K562 (cell line): Measurements from ENCODE around the gene SPATA2L. TPM values are rescaled to one million over a fixed set of nuclear protein-coding genes. Genes with fewer than 3 reads are reported as not detected.

ENCODE experiments used
- ATAC-seq: fragments of 200-7000 bp; cut with Tn5 transposase; 3 replicates; pipeline ENCODE4 v1.9.1; 2020; ENCODE audit warnings: moderate library complexity
- BruUV-seq: library from RNA; stranded (reverse); fragments of 400-500 nt; replicated peaks from 2 replicates; lab custom pipeline; 2021; lab: Mats Ljungman, UMichigan
- CTCF ChIA-PET: fragments of 300-600 bp; formaldehyde crosslinking; extraction: SDS; loops from one replicate; lab custom pipeline; 2021; ENCODE audit warnings: low intra/inter-chr PET ratio; lab: Yijun Ruan, JAX
- POLR2A ChIA-PET: fragments of 300-600, 350-650 bp; sonication (Branson Sonifier 250); formaldehyde crosslinking; extraction: SDS; loops from one replicate; lab custom pipeline; 2021; ENCODE audit warnings: antibody characterized with exemption, inconsistent platforms; lab: Yijun Ruan, JAX
- DNase-seq, 4 experiments: peaks; one replicate each; pipeline versions ENCODE4 v3.0.0 to v3.0.0-alpha.2; 2011 to 2018; ENCODE audit warnings: low spot score in 3 of 4, mixed read lengths in 3 of 4; ENCODE audit errors: extremely low read depth in 1 of 4
- FAIRE-seq: peaks from 2 replicates; lab custom pipeline; 2011; peaks lifted over from hg19 to GRCh38; lab: Jason Lieb, UNC
- H2AFZ ChIP-seq: 2 replicates; pipeline ENCODE4 v1.6.0; 2011; ENCODE audit warnings: low read depth, low read length, control low read depth, inconsistent platforms
- H3K27ac ChIP-seq: fragments of 200-600 bp; 3 replicates; pipeline ENCODE4 v1.8.0; 2011; ENCODE audit warnings: low read depth, mild to moderate bottlenecking, control low read depth, inconsistent platforms, low read length, moderate library complexity, mixed read lengths; ENCODE audit errors: extremely low read depth
- H3K27me3 ChIP-seq, 2 experiments: fragments of 300-600 bp in 1 of 2; 2 replicates in 1 of 2; 3 replicates in 1 of 2; pipeline versions ENCODE4 v1.6.0 to v1.8.0; 2011; ENCODE audit warnings: inconsistent platforms in 2 of 2, low read length in 2 of 2, mild to moderate bottlenecking in 1 of 2, mixed read lengths in 1 of 2, moderate library complexity in 1 of 2; ENCODE audit not compliant: control insufficient read depth in 2 of 2, insufficient read depth in 2 of 2
- H3K36me3 ChIP-seq: fragments of 300-600 bp; 3 replicates; pipeline ENCODE4 v1.8.0; 2011; ENCODE audit warnings: mild to moderate bottlenecking, low read length, inconsistent platforms; ENCODE audit not compliant: control insufficient read depth, insufficient read depth
- H3K4me1 ChIP-seq, 2 experiments: fragments of 200-600 bp in 1 of 2; replicated peaks in 1 of 2; 2 replicates in 1 of 2; 3 replicates in 1 of 2; pipeline versions ENCODE4 v1.5.1 to v1.8.0; 2011; ENCODE audit warnings: inconsistent platforms in 2 of 2, low read length in 2 of 2, mild to moderate bottlenecking in 1 of 2, mixed read lengths in 1 of 2, moderate library complexity in 1 of 2; ENCODE audit not compliant: control insufficient read depth in 2 of 2, insufficient read depth in 2 of 2
- H3K4me2 ChIP-seq: 2 replicates; pipeline ENCODE4 v1.6.1; 2011; ENCODE audit warnings: low read length, control low read depth, inconsistent platforms, mixed read lengths; ENCODE audit not compliant: insufficient read depth
- H3K4me3 ChIP-seq: fragments of 200-600 bp; sonication (generic), shearing (Covaris generic); 2 replicates; pipeline ENCODE4 v1.5.1; 2016; ENCODE audit warnings: control low read depth, inconsistent platforms
- H3K79me2 ChIP-seq: fragments of 200-600 bp; 3 replicates; pipeline ENCODE4 v1.8.0; 2011; ENCODE audit warnings: low read length, inconsistent platforms; ENCODE audit not compliant: control insufficient read depth, insufficient read depth
- H3K9ac ChIP-seq, 2 experiments: 2 replicates each; pipeline versions ENCODE4 v1.6.0 to v1.6.1; 2011; ENCODE audit warnings: low read depth in 2 of 2, low read length in 2 of 2, control low read depth in 1 of 2, inconsistent platforms in 1 of 2, mild to moderate bottlenecking in 1 of 2, mixed read lengths in 1 of 2; ENCODE audit not compliant: insufficient read depth in 1 of 2
- H3K9me1 ChIP-seq: one replicate; pipeline ENCODE4 v1.6.0; 2011; ENCODE audit warnings: inconsistent platforms, mild to moderate bottlenecking, low read length, moderate library complexity; ENCODE audit not compliant: control insufficient read depth, insufficient read depth
- H3K9me3 ChIP-seq: replicated peaks from 2 replicates; pipeline ENCODE4 v1.5.1; 2011; ENCODE audit warnings: low read depth, low read length, inconsistent platforms; ENCODE audit not compliant: control insufficient read depth, insufficient read depth
- H4K20me1 ChIP-seq: replicated peaks from 2 replicates; pipeline ENCODE4 v1.6.1; 2011; ENCODE audit warnings: low read length, inconsistent platforms, mixed read lengths; ENCODE audit not compliant: control insufficient read depth, insufficient read depth
- MCM2 ChIP-seq: fragments of 450-650 bp; IDR thresholded peaks from 2 replicates; pipeline ENCODE4 v1.6.1; 2017; ENCODE audit warnings: low read depth, mild to moderate bottlenecking
- MGA ChIP-seq: fragments of 450-650 bp; IDR thresholded peaks from 2 replicates; pipeline ENCODE4 v1.6.1; 2016; ENCODE audit warnings: mild to moderate bottlenecking, moderate library complexity
- MYC ChIP-seq, 2 experiments: fragments of 250-450 bp in 1 of 2; sonication (Bioruptor Pico) in 1 of 2; IDR thresholded peaks; 2 replicates each; pipeline versions ENCODE4 v1.5.1 to v1.6.1; 2012 to 2021; ENCODE audit warnings: low read depth in 2 of 2, borderline replicate concordance in 1 of 2, improper control_type of control experiment in 1 of 2, low read length in 1 of 2, mild to moderate bottlenecking in 1 of 2, moderate library complexity in 1 of 2
- POU5F1 ChIP-seq: fragments of 150-350 bp; IDR thresholded peaks from 2 replicates; pipeline ENCODE4 v1.6.1; 2014; ENCODE audit warnings: borderline replicate concordance, low read length, low read depth, mild to moderate bottlenecking; ENCODE audit not compliant: partially characterized antibody
- RBM22 ChIP-seq: fragments of 200-400 bp; formaldehyde crosslinking; IDR thresholded peaks from 2 replicates; pipeline ENCODE4 v1.6.1; 2018; ENCODE audit warnings: low read length, low read depth; ENCODE audit not compliant: poor library complexity, severe bottlenecking
- SIN3B ChIP-seq: fragments of 450-650 bp; IDR thresholded peaks from 2 replicates; pipeline ENCODE4 v1.6.1; 2017; ENCODE audit warnings: low read depth, mild to moderate bottlenecking, moderate library complexity
- WGBS: fragments of 100-300 bp; shearing (Covaris generic); methylation state at CpG from one replicate; pipeline ENCODE4 v1.1.6; 2016; ENCODE audit warnings: low coverage, mixed read lengths; ENCODE audit not compliant: insufficient coverage; ENCODE audit errors: missing lambda C conversion rate; 5-methylcytosine and 5-hydroxymethylcytosine counted together
- in situ Hi-C: fragments of 300-500 bp; cut with MboI; formaldehyde crosslinking; loops from 4 replicates; pipeline ENCODE4 v1.15.0; 2018; ENCODE audit warnings: inconsistent platforms, mixed read lengths
- intact Hi-C: fragments of 100-400 bp; cut with micrococcal nuclease; formaldehyde crosslinking; loops from 2 replicates; pipeline ENCODE4 v1.14.2; 2022
- polyA plus RNA-seq, 8 experiments: library from polyadenylated mRNA; depleted of rRNA in 4 of 8; stranded (reverse) in 5 of 8; unstranded in 3 of 8; fragments of >200 nt; fragmentation: Nextera tagmentation in 2 of 8; fragmentation: Illumina TruSeq in 1 of 8; extraction: Ambion mirVana in 2 of 8; extraction: Trizol in 1 of 8; gene quantifications; 2 replicates each; pipeline versions ENCODE4 v1.2.1 to v1.2.3, GENCODE V29; 2011 to 2014; ENCODE audit warnings: inconsistent platforms in 1 of 8, missing spikeins in 1 of 8
- total RNA-seq, 7 experiments: library from RNA; depleted of rRNA in 6 of 7; stranded (reverse); fragments of >200 nt in 6 of 7; fragmentation: Illumina TruSeq in 2 of 7; extraction: Trizol in 2 of 7; gene quantifications; 2 replicates each; pipeline versions ENCODE4 v1.2.1 to v1.2.3, GENCODE V29; 2011 to 2021; ENCODE audit warnings: low replicate concordance in 1 of 7

SPATA2L gene
- total and polyA plus RNA-seq, 9 of the 15 experiments (the other 6 are each of a cell fraction or from before 2014, with no cell fraction given): 0.13 to 19.2 (median 4.8) TPM; not detected in 1

- ChIA-PET POLR2A (interaction anchor here (1.1 kb wide), 1 partner anchor 15 kb away, joined by 3 read pairs; no protein-coding TSS in a partner anchor), CTCF (no interaction called here)
- DNase-seq (peak in 3 of 4 experiments; percentile 55 to 58 (median 58)), FAIRE-seq (no peak), ATAC-seq (peak; percentile 17)
- WGBS: under 1% methylated on average over 53 of the region's 112 CpGs
- H3K9me1 ChIP-seq: peaks cover 11% of the 10 kb centered on the region
- peaks cover 56% of the 10 kb centered on the region for H3K36me3 ChIP-seq
- H3K4me2 ChIP-seq: peak overlapping the region; percentile 94
- H4K20me1 ChIP-seq: peaks cover 33% of the 10 kb centered on the region
- no peaks in the 10 kb centered on the region for H3K27me3 ChIP-seq
- no TSS peak for BruUV-seq
- peak overlapping the region; percentile 88 for H3K27ac ChIP-seq
- peaks cover 40% of the 10 kb centered on the region for H3K79me2 ChIP-seq
- peak overlapping the region; percentile 98 for H3K4me3 ChIP-seq
- peaks cover 40 to 68% of the 10 kb centered on the region in 2 experiments for H3K4me1 ChIP-seq
- H3K9me3 ChIP-seq: no peaks in the 10 kb centered on the region
- peak overlapping the region; percentile 85 to 93 for H3K9ac ChIP-seq
- intact Hi-C loops: no loop called here
- in situ Hi-C loops: no loop called here
- peak overlapping the region; percentile 55 for H2AFZ ChIP-seq
- TF ChIP-seq MYC (IDR thresholded peaks at IDR 0.05; ENCODE audit: low read depth, low read length): 0 out of 2 replicates have a peak, but pooled peaks have one; percentile 17
- no peak for TF ChIP-seq MYC (CRISPR knock-in tag; IDR thresholded peaks at IDR 0.05; ENCODE audit: borderline replicate concordance, low read depth)
- TF ChIP-seq MCM2: no peak
- no peak for TF ChIP-seq SIN3B
- peak; percentile 21 for TF ChIP-seq RBM22
- no peak for TF ChIP-seq POU5F1
- no peak for TF ChIP-seq MGA
Observed at GRCh38 chr16:89721546-89722391, 20.3 kb upstream of the SPATA2L start.
